ENCODE results near the gene APOOL.
"Not testable (repeated sequence)": the region's sequence is repeated elsewhere in the genome, so short reads cannot be mapped to it uniquely, and the experiment has no call there.

Gene APOOL, protein sequence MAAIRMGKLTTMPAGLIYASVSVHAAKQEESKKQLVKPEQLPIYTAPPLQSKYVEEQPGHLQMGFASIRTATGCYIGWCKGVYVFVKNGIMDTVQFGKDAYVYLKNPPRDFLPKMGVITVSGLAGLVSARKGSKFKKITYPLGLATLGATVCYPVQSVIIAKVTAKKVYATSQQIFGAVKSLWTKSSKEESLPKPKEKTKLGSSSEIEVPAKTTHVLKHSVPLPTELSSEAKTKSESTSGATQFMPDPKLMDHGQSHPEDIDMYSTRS

DNA sequence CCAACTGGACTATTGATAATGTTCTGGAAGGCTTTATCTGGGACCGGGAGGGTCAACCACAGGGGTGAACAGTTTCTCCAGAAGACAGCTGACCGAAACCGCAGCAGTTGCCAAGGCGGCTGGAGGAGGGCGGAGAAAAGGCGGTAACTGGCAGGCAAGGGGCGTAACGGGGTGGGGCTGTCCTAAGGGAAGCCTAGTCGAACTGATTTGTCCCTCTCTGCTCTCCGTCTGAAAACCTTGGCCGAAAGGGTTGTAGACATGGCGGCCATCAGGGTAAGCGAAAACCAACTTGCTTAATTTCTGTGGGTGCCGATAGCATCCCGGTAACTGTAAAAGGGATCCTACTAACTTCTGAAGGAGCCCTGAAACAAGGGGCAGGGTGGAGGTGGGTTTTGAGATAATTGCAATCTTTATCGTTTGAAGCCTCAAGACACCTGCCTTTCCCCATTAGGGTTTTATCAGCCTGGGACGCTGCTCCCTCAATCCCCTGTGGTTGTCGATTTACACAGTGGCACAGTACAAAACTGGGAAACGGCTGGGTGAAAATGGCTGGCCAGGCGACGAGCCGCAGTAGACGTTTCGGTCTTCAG is at the start of gene APOOL:
TSS of gene APOOL (plus strand) at position 223 of the 590 bp plus-strand sequence. CDS start at position 259, 36 bp downstream.
- peak; percentile 65 for DNase-seq (ENCODE audit: low read depth)

DNA sequence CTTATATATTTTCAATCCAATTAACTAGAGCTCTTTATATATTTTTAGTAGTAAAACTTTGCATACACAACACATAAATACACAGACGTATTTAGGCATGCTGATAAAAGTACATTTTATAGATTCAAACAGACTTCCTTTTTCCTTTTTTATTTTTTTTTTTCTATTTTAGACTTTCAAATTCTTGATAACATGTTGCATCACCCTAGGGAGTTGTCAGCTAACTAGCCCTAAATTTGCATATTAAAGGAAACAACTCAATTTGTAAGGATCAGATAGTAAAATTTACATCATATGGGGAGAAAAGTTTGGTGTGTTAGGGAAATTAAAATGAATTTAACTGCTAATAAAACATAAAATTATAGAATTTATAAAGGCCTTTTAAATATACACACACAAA is 47.4 kb upstream of the APOOL start:
- no peak for DNase-seq (ENCODE audit: low read depth)

DNA sequence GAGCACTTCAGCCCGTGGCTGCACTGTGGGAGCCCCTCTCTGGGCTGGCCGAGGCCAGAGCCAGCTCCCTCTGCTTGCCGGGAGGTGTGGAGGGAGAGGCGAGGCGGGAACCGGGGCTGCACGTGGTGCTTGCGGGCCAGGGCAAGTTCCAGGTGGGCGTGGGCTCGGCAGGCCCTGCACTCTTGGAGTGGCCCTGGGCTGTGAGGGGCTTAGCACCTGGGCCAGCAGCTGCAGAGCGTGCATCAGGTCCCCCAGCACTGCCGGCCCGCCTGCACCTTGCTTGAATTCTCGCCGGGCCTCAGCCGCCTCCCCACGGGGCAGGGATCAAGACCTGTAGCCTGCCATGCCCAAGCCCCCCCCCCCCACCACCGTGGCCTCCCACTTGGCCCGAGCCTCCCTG is 28.9 kb upstream of the APOOL start:
- DNase-seq (ENCODE audit: low read depth): no peak

DNA sequence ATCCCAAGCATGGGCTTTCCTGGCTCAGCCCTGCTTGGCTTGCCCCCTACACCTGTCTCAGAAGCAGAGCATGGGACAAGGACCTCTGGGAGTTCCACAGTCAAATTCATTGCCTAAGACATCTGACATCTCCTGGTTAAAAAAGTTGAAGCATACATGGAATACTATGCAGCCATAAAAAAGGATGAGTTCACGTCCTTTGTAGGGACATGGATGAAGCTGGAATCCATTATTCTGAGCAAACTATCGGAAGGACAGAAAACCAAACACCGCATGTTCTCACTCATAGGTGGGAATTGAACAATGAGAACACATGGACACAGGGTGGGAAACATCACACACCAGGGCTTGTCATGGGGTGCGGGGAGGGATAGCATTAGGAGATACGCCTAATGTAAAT is 11.9 kb upstream of the APOOL start:
- DNase-seq (ENCODE audit: low read depth): not testable (repeated sequence)

DNA sequence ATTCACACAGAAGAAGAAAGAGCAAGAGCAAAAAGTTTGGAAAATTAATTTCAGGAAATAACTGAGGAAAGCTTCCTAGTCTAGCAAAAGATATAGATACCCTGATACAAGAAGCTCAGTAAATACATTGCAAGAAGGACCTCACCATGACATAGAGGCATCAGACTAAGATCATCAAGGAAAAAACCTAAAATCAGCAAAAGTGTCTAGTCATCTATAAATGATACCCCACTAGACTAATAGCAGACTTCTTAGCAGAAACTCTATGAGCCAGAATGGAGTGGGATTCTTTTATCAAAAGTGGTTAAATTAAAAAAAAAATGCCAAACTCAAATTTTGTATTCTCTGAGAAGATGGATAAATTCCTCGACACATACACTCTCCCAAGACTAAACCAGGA is 10.5 kb upstream of the APOOL start:
- DNase-seq (ENCODE audit: low read depth): no peak

DNA sequence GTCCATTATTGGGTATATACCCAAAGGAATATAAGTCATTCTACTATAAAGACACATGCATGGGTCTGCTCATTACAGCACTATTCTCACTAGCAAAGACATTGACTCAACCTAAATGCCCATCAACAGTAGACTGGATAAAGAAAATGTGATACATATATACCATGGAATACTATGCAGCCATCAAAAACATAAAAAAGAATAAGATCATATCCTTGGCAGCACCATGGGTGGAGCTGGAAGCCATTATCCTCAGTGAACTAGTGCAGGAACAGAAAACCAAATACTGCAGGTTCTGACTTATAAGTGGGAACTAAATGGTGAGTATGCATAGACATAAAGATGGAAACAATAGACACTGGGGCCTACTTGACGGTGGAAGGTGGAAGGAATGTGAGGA is 2.3 kb upstream of the APOOL start:
- DNase-seq (ENCODE audit: low read depth): no peak

DNA sequence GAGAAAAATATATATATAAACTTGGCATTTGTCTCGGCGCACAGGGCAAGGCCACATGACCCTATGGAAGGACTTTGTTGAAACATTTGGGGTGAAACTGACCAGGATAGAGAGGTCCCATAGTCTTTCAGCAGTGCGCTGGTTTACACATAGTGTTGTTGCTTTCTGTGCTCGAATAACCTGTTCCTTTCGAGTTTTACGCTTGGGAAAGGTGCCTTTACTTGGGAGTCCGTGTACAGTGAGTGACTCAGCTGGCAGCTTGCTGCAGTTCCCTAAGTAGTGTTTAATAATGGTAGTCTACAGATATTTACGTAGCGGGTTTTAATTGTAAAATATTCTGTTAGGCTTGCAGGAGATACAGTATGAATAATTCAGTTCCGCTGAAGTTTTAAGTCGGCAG is 578 bp downstream of the APOOL start:
- no peak for DNase-seq (ENCODE audit: low read depth)

DNA sequence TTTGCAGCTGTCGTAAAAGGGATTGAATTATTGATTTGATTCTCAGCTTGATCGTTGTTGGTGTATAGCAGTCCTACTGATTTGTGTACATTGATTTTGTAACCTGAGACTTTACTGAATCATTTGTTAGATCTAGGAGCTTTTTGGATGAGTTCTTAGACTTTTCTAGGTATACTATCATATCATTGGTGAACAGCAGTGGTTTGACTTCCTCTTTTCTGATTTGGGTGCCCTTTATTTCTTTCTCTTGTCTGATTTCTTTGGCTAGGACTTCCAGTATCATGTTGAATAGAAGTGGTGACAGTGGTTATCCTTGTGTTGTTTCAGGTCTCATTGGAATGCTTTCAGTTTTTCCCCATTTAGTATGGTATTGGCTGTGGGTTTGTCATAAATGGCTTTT is 8.4 kb downstream of the APOOL start:
- no peak for DNase-seq (ENCODE audit: low read depth)

DNA sequence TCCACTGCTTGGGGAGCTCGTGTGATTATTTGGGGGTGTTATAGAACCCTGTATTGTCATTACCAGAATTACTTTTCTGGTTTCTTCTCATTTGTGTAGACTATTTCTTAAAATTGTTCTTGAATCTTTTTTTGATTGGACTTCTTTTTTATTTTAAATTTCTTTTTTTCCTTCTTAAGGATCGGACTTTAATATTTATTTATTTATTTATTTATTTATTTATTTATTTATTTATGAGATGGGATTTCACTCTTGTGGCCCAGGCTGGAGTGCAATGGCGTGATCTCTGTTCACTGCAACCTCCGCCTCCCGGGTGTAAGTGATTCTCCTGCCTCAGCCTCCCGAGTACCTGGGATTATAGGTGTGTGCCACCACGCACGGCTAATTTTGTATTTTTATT is 11.7 kb downstream of the APOOL start:
- not testable (repeated sequence) for DNase-seq (ENCODE audit: low read depth)

DNA sequence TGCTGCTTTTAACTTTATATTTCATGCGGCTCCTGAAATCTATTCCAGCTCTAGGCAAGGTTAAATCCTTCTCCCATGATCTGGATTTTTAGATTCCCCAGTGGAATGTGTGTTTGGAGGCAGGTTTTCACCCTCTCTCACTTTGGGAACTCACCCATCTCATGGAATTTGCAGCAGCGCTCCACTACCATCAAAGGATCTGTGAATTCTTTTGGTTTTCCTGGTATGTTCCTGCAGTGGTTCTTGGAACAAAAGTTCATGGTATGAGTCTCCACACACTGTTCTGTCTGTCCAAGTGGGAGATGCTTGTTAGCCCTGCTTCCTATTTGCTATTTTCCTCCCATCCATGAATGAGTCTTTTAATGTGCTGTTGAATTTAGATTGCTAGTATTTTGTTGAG is 14.0 kb downstream of the APOOL start:
- DNase-seq (ENCODE audit: low read depth): no peak

DNA sequence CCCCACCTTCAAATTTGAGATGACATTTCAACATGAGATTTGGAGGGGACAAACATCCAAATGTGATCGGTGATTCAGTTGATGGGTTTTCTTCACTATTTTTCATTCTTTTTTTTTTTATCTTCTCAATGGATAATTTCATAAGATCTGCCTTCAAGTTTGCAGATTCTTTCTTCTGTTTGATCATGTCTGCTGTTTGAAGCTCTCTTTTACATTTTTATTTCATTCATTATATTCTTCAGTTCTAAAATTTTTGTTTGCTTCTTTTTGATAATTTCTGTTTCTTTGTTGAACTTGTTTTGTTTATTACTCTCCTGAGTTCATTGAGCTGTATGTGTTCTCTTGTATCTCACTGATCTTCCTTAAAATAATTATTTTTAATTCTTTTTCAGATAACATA is 14.8 kb downstream of the APOOL start:
- no peak for DNase-seq (ENCODE audit: low read depth)

DNA sequence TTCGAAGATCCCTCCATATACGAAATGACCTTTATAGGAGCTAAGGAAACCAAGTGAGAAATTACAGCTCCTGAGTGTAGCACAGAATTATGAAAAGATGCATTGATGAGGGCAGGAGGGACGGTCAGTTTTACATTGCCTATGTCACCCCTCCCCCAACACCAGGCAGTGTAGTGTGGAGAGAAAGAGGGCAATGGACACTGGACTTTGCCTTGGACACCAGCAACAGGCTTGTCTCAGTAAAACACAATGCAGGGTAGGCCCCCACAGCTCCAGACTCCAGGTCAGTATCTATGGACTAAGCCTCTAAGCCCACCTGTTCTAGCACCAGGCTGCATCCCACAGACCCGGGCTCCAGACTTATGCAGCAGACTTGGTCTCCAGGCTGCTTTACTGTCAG is 16.5 kb downstream of the APOOL start:
- DNase-seq (ENCODE audit: low read depth): no peak

DNA sequence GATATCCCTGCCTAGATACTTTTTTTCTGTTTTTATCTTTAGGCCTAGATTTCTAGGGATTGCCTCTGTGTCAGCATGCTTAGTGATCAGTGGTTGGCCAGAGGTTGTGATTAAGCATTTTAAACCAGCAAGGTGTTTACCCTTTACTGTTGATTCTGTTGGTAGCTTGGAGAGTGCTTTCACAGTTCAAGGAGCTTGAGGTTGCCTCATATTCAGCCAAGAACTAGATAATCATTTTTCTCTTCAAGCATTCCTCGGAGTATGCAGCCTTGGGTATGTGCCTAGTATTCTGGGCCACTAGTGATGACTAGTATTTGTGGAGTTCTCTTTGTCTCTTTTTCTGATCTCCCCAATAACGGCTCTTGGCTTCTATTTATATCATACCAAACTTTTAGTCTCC is 20.4 kb downstream of the APOOL start:
- DNase-seq (ENCODE audit: low read depth): no peak

DNA sequence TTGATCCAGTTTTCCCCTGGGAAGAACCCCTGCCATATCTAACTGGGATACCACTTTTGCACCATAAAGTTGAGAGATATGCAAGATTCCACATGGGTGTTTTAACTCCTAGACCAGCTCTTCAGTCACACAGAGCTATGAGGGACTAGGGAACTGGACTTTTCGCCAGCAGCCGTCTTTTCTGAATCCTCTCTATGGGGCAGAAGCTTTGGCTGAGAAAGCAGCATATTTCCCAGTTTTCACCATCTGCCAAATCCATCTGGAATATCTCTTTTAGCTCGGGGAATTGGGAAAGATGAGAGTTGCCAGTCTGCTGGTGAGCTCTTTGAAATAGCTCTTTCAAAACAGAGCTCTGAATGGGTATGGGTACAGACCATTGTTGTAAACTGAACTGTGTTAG is 20.9 kb downstream of the APOOL start:
- DNase-seq (ENCODE audit: low read depth): no peak

DNA sequence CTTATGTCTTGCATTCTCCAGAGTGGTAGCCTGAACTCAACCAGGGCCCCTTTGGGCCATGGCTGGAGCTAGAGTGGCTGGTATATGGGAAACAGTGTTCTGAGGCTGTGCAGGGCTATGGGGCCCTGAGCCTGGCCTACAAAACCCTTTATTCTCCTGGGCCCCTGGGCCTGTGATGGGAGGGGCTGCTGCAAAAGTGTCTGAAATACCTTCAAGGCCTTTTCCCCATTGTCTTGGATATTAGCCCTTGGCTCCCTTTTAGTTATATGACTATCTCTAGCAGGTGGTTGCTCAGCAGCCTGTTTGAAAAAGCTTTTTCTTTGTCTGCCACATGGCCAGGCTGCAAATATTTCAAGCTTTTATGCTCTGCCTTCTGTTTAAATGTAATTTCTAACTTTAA is 22.5 kb downstream of the APOOL start:
- no peak for DNase-seq (ENCODE audit: low read depth)

DNA sequence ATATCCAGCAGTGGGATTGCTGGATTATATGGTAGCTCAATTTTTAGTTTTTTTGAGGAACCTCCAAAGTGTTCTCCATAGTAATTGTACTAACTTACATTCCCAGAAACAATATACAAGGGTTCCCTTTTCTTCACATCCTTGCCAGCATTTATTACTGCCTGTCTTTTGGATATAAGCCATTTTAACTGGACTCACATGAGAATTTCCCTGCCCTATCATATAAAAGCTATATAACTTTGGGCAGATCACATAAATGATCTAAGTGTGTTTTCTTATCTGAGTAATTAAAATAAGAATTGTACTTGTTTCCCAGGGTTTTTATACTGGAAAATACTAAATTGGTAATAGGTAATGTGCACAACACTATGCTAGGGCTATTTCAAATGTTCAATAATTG is 25.4 kb downstream of the APOOL start:
- no peak for DNase-seq (ENCODE audit: low read depth)

DNA sequence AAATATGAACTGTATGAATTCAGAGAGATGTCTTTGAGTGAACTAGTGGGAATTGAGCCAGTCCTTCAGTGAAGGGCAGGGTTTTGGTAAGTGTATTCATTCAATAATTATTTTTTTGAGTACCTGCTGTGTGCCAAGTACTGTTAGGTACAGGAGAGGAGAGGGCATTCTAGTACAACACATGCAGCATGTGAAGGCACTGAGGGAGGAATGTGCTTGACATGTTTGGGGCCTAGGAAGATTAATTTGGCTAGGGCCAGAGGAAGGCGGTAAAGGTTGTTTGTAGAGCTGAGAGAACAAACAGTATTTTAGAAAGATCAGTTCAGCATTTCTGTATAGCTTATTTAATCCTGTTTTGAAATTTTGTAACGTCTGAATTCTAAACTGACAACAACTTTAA is 27.8 kb downstream of the APOOL start:
- no peak for DNase-seq (ENCODE audit: low read depth)

DNA sequence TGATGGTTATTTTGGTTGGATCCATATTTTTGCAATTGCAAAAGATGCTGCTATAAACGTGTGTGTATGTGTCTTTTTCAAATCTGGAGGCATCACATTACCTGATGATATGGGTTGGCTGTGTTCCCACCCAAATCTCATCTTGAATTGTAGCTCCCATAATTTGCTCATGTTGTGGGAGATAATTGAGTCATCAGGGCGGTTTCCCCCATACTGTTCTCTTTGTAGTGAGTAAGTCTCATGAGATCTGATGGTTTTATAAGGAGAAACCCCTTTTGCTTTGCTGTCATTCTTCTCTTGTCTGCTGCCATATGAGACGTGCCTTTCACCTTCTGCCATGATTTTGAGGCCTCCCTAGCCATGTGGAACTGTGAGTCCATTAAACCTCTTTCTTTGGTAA is 33.4 kb downstream of the APOOL start:
- no peak for DNase-seq (ENCODE audit: low read depth)

DNA sequence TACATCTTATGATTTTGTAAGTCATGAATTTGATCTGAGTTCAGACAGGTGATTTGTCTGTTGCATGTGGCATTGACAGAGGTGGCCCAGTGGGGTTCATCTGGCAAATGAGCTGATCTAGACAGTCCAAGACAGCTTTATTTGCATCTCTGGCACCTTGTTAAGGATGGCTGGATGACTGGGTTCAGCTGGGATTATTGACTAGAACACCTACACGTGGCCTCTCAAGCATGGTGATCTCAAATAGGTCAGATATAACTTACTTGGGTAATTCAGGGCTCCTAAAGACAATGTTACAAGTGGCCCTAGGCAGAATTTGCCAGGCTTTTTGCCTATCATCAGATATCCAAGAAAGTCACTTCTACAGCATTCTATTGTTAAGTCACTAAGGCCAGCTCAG is 48.0 kb downstream of the APOOL start:
- no peak for DNase-seq (ENCODE audit: low read depth)

DNA sequence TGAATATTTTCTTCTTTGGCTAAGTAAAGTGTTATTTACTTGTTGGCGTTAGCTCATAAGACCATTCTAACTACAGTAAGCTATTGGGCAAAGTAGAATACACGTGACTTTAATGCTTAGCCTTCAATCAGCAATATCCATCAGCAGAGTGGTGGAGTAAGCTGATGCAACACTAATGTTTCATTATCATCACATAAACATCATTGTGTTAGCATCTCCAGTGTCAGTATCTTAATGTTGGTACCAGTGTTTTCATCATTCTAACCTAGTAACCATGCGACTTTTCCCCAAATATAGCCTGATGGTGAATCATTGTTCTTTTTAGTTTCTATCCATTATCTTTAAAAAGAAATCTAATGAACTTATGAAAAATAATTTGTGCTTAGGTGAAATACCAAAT is 48.5 kb downstream of the APOOL start:
- DNase-seq (ENCODE audit: low read depth): no peak

DNA sequence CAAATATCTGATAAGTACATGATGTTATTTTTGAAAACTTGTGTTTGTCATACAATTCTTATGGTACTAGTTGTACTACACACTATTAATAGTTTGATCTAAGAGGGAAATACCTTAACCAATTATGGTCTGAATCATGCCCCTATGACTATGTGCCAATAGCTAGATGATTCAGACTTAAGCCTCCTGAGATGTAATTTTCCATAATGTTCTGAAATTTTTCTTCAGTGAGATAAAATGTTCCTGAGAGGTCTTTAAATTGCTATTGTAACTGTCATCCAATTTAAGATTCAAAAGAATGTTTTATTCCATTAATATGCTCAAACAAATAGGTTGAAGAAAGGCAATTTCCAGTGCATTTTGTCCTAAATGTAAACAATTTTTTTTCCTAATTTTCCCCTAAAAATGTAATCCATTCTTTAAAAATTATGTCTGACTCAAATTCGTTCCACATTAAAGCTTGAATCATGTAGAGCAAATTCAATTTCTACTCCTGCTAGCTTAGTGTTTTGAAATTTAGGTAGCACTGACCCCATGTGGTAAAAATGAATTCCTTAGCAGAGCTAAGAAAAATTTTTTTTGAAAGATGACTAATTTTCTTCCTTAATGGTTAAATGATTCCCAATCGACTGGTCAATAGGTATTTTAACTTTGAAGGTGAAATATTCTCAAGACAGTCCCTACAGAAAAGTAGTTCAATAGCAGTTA is 49.1 kb downstream of the APOOL start:
- DNase-seq (ENCODE audit: low read depth): no peak

DNA sequence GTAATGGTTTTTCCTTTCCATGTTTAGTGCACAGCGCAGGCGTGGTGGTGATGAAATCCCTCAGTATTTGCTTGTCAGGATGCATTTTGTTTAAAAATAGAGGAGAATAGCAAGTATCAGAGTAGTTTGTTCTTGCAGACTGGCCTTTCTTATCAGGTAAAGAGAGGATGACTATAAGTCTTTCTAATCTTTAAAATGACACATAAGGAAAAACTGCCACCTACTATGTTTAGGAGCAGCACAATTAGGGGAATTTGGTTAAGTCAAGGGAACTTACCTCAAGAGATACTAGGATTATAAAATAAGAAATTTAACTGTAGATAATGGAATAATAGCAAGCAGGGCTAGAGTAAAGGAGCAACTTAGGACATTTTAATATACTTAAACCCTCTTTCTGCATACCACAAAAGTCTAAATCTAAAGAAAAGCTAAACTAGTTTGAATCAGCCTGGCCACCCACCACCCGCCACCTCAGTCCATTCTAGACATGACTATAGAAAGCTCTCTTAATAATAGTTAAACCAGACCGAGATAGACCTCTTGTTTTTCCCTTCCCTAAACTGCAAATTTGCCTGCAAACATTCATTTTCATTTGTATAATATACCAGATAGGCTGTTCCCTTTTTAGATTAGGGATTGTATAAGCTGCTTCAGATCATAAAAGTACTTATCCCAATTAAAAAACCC is 62.0 kb downstream of the APOOL start:
- no peak for DNase-seq (ENCODE audit: low read depth)

DNA sequence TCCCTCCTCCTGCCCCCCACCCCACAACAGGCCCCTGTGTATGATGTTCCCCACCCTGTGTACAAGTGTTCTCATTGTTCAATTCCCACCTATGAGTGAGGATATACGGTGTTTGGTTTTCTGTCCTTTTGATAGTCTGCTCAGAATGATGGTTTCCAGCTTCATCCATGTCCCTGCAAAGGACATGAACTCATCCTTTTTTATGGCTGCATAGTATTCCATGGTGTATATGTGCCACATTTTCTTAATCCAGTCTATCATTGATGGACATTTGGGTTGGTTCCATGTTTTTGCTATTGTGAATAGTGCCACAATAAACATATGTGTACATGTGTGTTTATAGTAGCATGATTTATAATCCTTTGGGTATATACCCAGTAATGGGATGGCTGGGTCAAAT is 73.6 kb downstream of the APOOL start:
- not testable (repeated sequence) for DNase-seq (ENCODE audit: low read depth)

Data from stimulated activated CD4-positive, alpha-beta T cell treated with anti-CD3 and anti-CD28 coated beads, Interleukin-2, amount 100 ng/mL, for 4 hours (primary cell).